Measurements from ENCODE around the gene FAM9B. TPM values are rescaled to one million over a fixed set of nuclear protein-coding genes. Genes with fewer than 3 reads are reported as not detected.

The FAM9B gene
- total RNA-seq (not detected), polyA plus RNA-seq (not detected), total RNA-seq (not detected)

DNA sequence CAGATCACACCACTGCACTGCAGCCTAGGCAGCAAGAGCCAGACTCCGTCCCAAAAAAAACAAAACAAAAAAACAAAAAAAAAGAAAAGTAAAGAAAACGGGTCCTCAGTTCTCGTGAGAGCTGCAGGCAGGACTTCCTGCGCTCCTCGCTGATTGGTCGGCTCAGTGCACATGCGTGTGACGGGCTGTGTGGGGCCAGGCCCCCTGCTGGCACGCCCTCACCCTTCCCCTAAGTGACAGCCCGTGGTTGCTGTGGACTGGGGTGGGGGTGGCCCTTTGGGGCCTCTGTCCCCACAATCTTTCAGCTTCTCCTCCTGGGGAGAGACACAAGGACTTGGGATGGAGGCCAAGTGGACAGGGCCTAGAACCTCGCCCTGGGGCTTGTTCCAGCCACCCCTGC, at the start of gene FAM9B:
Gene FAM9B, minus strand, starts transcription at position 139 of the 400 bp plus-strand sequence. CDS start 1,141 bp downstream, outside the sequence.
- no peak within 1 kb of the TSS for H3K4me3 Mint-ChIP-seq
- Histone ChIP-seq H3K27ac (ENCODE audit: low read depth, low read length) (no peak within 1 kb of the TSS), H3K4me1 (ENCODE audit: control insufficient read depth in 2 of 2, insufficient read depth in 2 of 2, low read length in 2 of 2) (no peaks in the 10 kb centered on the region), H3K36me3 (ENCODE audit: control insufficient read depth in 2 of 3, insufficient read depth in 3 of 3, low read length in 3 of 3) (no peaks in the 10 kb centered on the region), H3K4me3 (ENCODE audit: low read length) (no peak within 1 kb of the TSS), H3K27me3 (ENCODE audit: control insufficient read depth in 2 of 2, insufficient read depth in 2 of 2, low read length in 2 of 2) (no peaks in the 10 kb centered on the region), H3K9me3 (ENCODE audit: control insufficient read depth in 2 of 3, low read length in 3 of 3) (no peaks in the 10 kb centered on the region)
- H3K27ac Mint-ChIP-seq: peak within 1 kb of the TSS in 1 of 9 donors; percentile 37
- ATAC-seq: no peak
- H3K4me1 Mint-ChIP-seq: peaks cover 0 to 4% (median 0%) of the 10 kb centered on the region in 7 donors
- ChIA-PET CTCF (no interaction called here), POLR2A (no interaction called here)
- DNase-seq: no peak
- intact Hi-C loops (cut with micrococcal nuclease): no loop called here
- H3K27me3 Mint-ChIP-seq: peaks cover 0 to 3% (median 0%) of the 10 kb centered on the region in 5 donors
- peaks cover 0 to 3% (median 0%) of the 10 kb centered on the region in 5 donors for H3K36me3 Mint-ChIP-seq
- peaks cover 0 to 3% (median 0%) of the 10 kb centered on the region in 11 donors for H3K9me3 Mint-ChIP-seq

DNA sequence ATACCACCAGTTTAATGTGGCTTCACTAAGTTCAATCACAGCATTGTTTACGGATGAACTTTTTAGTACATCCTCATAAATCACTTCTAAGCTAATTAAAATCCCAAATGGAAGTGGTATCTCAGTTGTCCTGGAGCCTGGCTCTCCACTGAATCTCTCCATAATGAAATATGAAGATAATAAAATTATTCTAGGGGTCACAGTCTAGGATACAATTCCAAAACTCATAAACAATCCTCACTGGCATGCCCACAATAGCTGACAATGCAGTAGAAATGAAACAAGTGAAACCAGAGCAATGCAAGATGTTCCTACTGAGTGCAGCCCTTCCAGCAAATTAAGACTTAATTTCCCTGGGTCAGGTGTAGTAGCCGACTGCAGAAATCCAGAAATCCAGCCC, 47.3 kb upstream of the FAM9B start:
- no peaks in the 10 kb centered on the region for H3K27me3 ChIP-seq (ENCODE audit: control insufficient read depth in 2 of 2, insufficient read depth in 2 of 2, low read length in 2 of 2)
- Mint-ChIP-seq H3K4me1 (peaks cover 0 to 2% (median 0%) of the 10 kb centered on the region in 7 donors), H3K36me3 (peaks cover 0 to 5% (median 0%) of the 10 kb centered on the region in 5 donors), H3K4me3 (no peak overlapping the region), H3K27me3 (peaks cover 0 to 2% (median 0%) of the 10 kb centered on the region in 5 donors), H3K9me3 (peaks cover 0 to 11% (median 6%) of the 10 kb centered on the region in 11 donors), H3K27ac (no peak overlapping the region)
- H3K4me1 ChIP-seq (ENCODE audit: control insufficient read depth in 2 of 2, insufficient read depth in 2 of 2, low read length in 2 of 2): no peaks in the 10 kb centered on the region
- H3K36me3 ChIP-seq (ENCODE audit: control insufficient read depth in 2 of 3, insufficient read depth in 3 of 3, low read length in 3 of 3): no peaks in the 10 kb centered on the region
- CTCF ChIA-PET: no interaction called here
- H3K9me3 ChIP-seq (ENCODE audit: control insufficient read depth in 2 of 3, low read length in 3 of 3): no peaks in the 10 kb centered on the region
- H3K4me3 ChIP-seq (ENCODE audit: low read length): no peak overlapping the region
- DNase-seq: no peak
- POLR2A ChIA-PET: no interaction called here
- intact Hi-C loops (cut with micrococcal nuclease): no loop called here
- no peak for ATAC-seq
- no peak overlapping the region for H3K27ac ChIP-seq (ENCODE audit: low read depth, low read length)

DNA sequence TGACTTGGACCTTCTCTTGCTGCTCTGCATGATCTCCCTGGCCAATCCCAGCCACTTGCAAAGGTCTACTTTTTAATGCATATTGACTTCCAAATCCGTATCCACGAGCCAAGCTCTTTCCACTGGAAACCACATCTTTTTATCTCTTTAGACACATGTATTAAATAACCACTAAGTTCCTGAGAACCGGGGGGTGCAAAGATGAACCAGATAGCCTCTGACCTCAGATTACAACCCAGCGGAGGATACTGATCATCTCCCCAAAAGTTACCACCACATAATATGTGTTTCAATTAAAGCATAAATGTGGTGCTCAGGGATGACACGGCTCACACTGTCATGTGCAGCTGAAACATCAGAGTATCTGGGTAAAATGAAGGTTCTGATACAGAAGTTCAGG, 40.4 kb upstream of the FAM9B start:
- ATAC-seq: no peak
- Histone ChIP-seq H3K4me3 (ENCODE audit: low read length) (no peak overlapping the region), H3K27me3 (ENCODE audit: control insufficient read depth in 2 of 2, insufficient read depth in 2 of 2, low read length in 2 of 2) (no peaks in the 10 kb centered on the region), H3K36me3 (ENCODE audit: control insufficient read depth in 2 of 3, insufficient read depth in 3 of 3, low read length in 3 of 3) (no peaks in the 10 kb centered on the region), H3K27ac (ENCODE audit: low read depth, low read length) (no peak overlapping the region), H3K9me3 (ENCODE audit: control insufficient read depth in 2 of 3, low read length in 3 of 3) (no peaks in the 10 kb centered on the region), H3K4me1 (ENCODE audit: control insufficient read depth in 2 of 2, insufficient read depth in 2 of 2, low read length in 2 of 2) (no peaks in the 10 kb centered on the region)
- ChIA-PET POLR2A (no interaction called here), CTCF (no interaction called here)
- H3K4me3 Mint-ChIP-seq: no peak overlapping the region
- H3K27me3 Mint-ChIP-seq: peaks cover 0 to 6% (median 0%) of the 10 kb centered on the region in 5 donors
- no peak for DNase-seq
- no peaks in the 10 kb centered on the region for H3K4me1 Mint-ChIP-seq
- no peak overlapping the region for H3K27ac Mint-ChIP-seq
- intact Hi-C loops (cut with micrococcal nuclease): no loop called here
- H3K36me3 Mint-ChIP-seq: no peaks in the 10 kb centered on the region
- peaks cover 0 to 2% (median under 1%) of the 10 kb centered on the region in 11 donors for H3K9me3 Mint-ChIP-seq

DNA sequence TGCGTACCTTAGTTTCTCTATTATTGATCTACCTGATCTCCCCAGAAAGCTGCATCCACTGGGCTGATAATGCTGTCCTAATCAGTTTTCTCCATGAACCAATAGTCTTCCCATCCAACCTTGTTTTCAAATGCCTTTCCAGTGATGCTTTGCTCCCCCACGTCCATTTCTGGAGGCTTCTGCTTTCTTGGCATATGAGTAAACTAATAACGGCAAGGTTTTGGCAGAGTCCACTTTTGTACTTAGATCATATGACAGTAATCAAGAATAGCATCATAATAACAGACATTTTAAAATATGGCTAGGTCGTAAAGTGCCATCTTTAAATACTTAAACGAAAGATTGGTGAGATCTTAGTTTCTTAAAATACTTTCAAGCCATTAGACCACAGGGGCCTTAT, 38.4 kb upstream of the FAM9B start:
- Mint-ChIP-seq H3K4me1 (no peaks in the 10 kb centered on the region), H3K4me3 (no peak overlapping the region), H3K36me3 (no peaks in the 10 kb centered on the region), H3K9me3 (peaks cover 0 to 2% (median 0%) of the 10 kb centered on the region in 11 donors), H3K27ac (no peak overlapping the region), H3K27me3 (peaks cover 0 to 6% (median 0%) of the 10 kb centered on the region in 5 donors)
- no peak overlapping the region for H3K27ac ChIP-seq (ENCODE audit: low read depth, low read length)
- intact Hi-C loops (cut with micrococcal nuclease): no loop called here
- H3K9me3 ChIP-seq (ENCODE audit: control insufficient read depth in 2 of 3, low read length in 3 of 3): no peaks in the 10 kb centered on the region
- no peaks in the 10 kb centered on the region for H3K4me1 ChIP-seq (ENCODE audit: control insufficient read depth in 2 of 2, insufficient read depth in 2 of 2, low read length in 2 of 2)
- H3K36me3 ChIP-seq (ENCODE audit: control insufficient read depth in 2 of 3, insufficient read depth in 3 of 3, low read length in 3 of 3): no peaks in the 10 kb centered on the region
- no peak for ATAC-seq
- H3K4me3 ChIP-seq (ENCODE audit: low read length): no peak overlapping the region
- POLR2A ChIA-PET: no interaction called here
- no peaks in the 10 kb centered on the region for H3K27me3 ChIP-seq (ENCODE audit: control insufficient read depth in 2 of 2, insufficient read depth in 2 of 2, low read length in 2 of 2)
- DNase-seq: no peak
- CTCF ChIA-PET: no interaction called here

DNA sequence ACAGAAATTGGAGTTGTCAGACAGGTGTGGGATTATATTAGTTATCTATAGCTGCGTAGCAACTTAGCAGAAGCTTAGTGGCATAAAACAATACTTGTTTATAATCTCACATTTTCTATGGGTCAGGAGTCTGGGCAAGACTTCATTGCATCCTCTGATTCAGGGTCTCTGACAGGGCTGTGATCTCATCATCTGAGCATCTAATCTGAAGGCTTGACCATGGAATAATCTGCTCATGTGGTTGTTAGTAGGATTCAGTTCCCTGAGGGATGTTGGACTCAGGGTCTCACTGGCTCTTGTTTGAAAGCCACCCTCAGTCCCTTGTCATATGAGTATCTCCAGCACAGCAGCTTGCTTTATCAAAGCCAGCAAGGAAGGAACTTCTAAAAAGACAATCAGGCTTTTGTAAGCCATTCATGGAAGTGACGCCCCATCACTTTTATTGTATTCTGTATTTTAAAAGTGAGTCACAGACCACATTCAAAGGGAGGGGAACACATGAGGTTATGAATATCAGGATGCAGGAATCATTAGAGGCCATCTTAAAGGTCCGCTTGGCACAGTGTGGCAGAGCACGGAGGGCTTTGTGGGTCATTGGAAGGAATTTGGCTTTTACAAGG, 37.2 kb upstream of the FAM9B start:
- H3K27ac Mint-ChIP-seq: no peak overlapping the region
- no peaks in the 10 kb centered on the region for H3K9me3 ChIP-seq (ENCODE audit: control insufficient read depth in 2 of 3, low read length in 3 of 3)
- no peak overlapping the region for H3K27ac ChIP-seq (ENCODE audit: low read depth, low read length)
- no peaks in the 10 kb centered on the region for H3K4me1 ChIP-seq (ENCODE audit: control insufficient read depth in 2 of 2, insufficient read depth in 2 of 2, low read length in 2 of 2)
- peaks cover 0 to 3% (median 0%) of the 10 kb centered on the region in 11 donors for H3K9me3 Mint-ChIP-seq
- no peak overlapping the region for H3K4me3 ChIP-seq (ENCODE audit: low read length)
- H3K27me3 ChIP-seq (ENCODE audit: control insufficient read depth in 2 of 2, insufficient read depth in 2 of 2, low read length in 2 of 2): no peaks in the 10 kb centered on the region
- ChIA-PET CTCF (no interaction called here), POLR2A (no interaction called here)
- DNase-seq (no peak), ATAC-seq (no peak)
- H3K27me3 Mint-ChIP-seq: peaks cover 0 to 6% (median 0%) of the 10 kb centered on the region in 5 donors
- H3K36me3 ChIP-seq (ENCODE audit: control insufficient read depth in 2 of 3, insufficient read depth in 3 of 3, low read length in 3 of 3): no peaks in the 10 kb centered on the region
- H3K4me1 Mint-ChIP-seq: no peaks in the 10 kb centered on the region
- no peak overlapping the region for H3K4me3 Mint-ChIP-seq
- no peaks in the 10 kb centered on the region for H3K36me3 Mint-ChIP-seq
- intact Hi-C loops (cut with micrococcal nuclease): no loop called here

DNA sequence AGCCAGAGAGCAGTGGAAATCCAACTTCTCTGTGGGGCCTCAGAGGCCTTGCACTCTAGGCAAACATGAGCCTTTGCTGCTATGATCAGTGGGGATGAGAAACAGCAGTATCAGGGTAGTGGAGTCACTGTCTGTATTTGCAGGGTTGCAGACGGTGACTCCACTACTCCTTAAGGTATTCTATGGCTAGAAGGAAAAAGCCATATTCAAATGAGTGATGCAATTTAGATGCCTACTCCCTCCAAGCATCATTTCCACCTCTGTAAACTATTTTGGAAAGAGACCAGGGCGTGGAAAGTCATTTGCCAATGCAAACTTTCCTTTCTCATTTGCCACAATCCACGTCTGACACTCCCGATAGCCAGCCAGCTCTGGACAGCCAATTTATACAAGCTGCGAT, 35.6 kb upstream of the FAM9B start:
- intact Hi-C loops (cut with micrococcal nuclease): no loop called here
- no peaks in the 10 kb centered on the region for H3K4me1 Mint-ChIP-seq
- ATAC-seq (no peak), DNase-seq (no peak)
- no peaks in the 10 kb centered on the region for H3K36me3 Mint-ChIP-seq
- H3K4me1 ChIP-seq (ENCODE audit: control insufficient read depth in 2 of 2, insufficient read depth in 2 of 2, low read length in 2 of 2): no peaks in the 10 kb centered on the region
- H3K9me3 Mint-ChIP-seq: peaks cover 0 to 19% (median 5%) of the 10 kb centered on the region in 11 donors
- ChIA-PET POLR2A (no interaction called here), CTCF (no interaction called here)
- peak overlapping the region in 1 of 9 donors; percentile 2 for H3K27ac Mint-ChIP-seq
- no peak overlapping the region for H3K4me3 ChIP-seq (ENCODE audit: low read length)
- H3K4me3 Mint-ChIP-seq: no peak overlapping the region
- H3K9me3 ChIP-seq (ENCODE audit: control insufficient read depth in 2 of 3, low read length in 3 of 3): no peaks in the 10 kb centered on the region
- peaks cover 0 to 10% (median 0%) of the 10 kb centered on the region in 5 donors for H3K27me3 Mint-ChIP-seq
- H3K27ac ChIP-seq (ENCODE audit: low read depth, low read length): no peak overlapping the region
- no peaks in the 10 kb centered on the region for H3K27me3 ChIP-seq (ENCODE audit: control insufficient read depth in 2 of 2, insufficient read depth in 2 of 2, low read length in 2 of 2)
- H3K36me3 ChIP-seq (ENCODE audit: control insufficient read depth in 2 of 3, insufficient read depth in 3 of 3, low read length in 3 of 3): no peaks in the 10 kb centered on the region

DNA sequence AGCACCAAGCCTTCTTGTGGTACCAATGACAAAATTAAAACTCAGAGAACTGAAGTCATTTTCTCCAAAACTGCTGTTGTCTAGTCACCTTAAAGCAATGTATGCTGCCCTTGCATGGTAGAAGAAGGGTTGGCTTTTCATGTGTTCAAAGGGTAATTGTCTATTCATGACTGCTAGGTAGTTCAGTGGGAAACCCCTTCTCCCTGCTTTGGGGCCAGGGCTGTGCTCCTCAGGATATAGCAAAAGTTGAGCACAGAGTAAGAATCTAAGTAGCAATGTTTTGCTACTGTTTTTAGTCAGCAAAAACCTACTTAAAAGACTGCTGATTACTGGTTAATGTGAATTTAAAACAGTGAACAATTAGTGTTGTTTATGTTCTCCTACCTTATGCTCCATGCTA, 30.8 kb upstream of the FAM9B start:
- H3K9me3 Mint-ChIP-seq: peaks cover 0 to 22% (median 5%) of the 10 kb centered on the region in 11 donors
- H3K4me3 Mint-ChIP-seq: no peak overlapping the region
- Histone ChIP-seq H3K36me3 (ENCODE audit: control insufficient read depth in 2 of 3, insufficient read depth in 3 of 3, low read length in 3 of 3) (no peaks in the 10 kb centered on the region), H3K27me3 (ENCODE audit: control insufficient read depth in 2 of 2, insufficient read depth in 2 of 2, low read length in 2 of 2) (no peaks in the 10 kb centered on the region), H3K9me3 (ENCODE audit: control insufficient read depth in 2 of 3, low read length in 3 of 3) (no peaks in the 10 kb centered on the region), H3K27ac (ENCODE audit: low read depth, low read length) (no peak overlapping the region), H3K4me1 (ENCODE audit: control insufficient read depth in 2 of 2, insufficient read depth in 2 of 2, low read length in 2 of 2) (no peaks in the 10 kb centered on the region), H3K4me3 (ENCODE audit: low read length) (no peak overlapping the region)
- intact Hi-C loops (cut with micrococcal nuclease): no loop called here
- no peaks in the 10 kb centered on the region for H3K36me3 Mint-ChIP-seq
- POLR2A ChIA-PET: no interaction called here
- CTCF ChIA-PET: no interaction called here
- ATAC-seq: no peak
- peaks cover 0 to 10% (median 0%) of the 10 kb centered on the region in 5 donors for H3K27me3 Mint-ChIP-seq
- H3K27ac Mint-ChIP-seq: no peak overlapping the region
- no peaks in the 10 kb centered on the region for H3K4me1 Mint-ChIP-seq
- DNase-seq: no peak

Data from naive thymus-derived CD4-positive, alpha-beta T cell (primary cell).